ENCODE results near the gene SLC35A5.

GRCh38 chr3:112568642-112569041 is 6.8 kb downstream of the SLC35A5 start:
- TF ChIP-seq CTCF (IDR thresholded peaks at IDR 0.05) (no peak), POLR2AphosphoS5 (IDR thresholded peaks at IDR 0.05) (no peak), POLR2A (IDR thresholded peaks at IDR 0.05) (no peak)
